Measurements from ENCODE around the gene DNM1L.

The DNM1L gene

GRCh38 chr12:32780071-32780470 lies 101.0 kb downstream of the DNM1L start:
- no peak for TF ChIP-seq CTCF (IDR thresholded peaks at IDR 0.05; ENCODE audit: low read depth, low read length, missing control alignments)
- no peak overlapping the region for H3K4me3 ChIP-seq (ENCODE audit: low read depth, low read length)
- no peak for DNase-seq (ENCODE audit: low read depth)

GRCh38 chr12:32783029-32783428 lies 103.9 kb downstream of the DNM1L start:
- no peak for TF ChIP-seq CTCF (IDR thresholded peaks at IDR 0.05; ENCODE audit: low read depth, low read length, missing control alignments)

GRCh38 chr12:32785557-32785956 lies 106.5 kb downstream of the DNM1L start:
- no peak for TF ChIP-seq CTCF (IDR thresholded peaks at IDR 0.05; ENCODE audit: low read depth, low read length, missing control alignments)
- H3K4me3 ChIP-seq (ENCODE audit: low read depth, low read length): no peak overlapping the region
- no peak for DNase-seq (ENCODE audit: low read depth)

More at GRCh38 chr12:32783029-32783428, 103.9 kb downstream of the DNM1L start:
- DNase-seq (ENCODE audit: low read depth): no peak
- H3K4me3 ChIP-seq (ENCODE audit: low read depth, low read length): no peak overlapping the region

GRCh38 chr12:32788405-32788804 lies 109.3 kb downstream of the DNM1L start:
- H3K4me3 ChIP-seq (ENCODE audit: low read depth, low read length): no peak overlapping the region
- no peak for TF ChIP-seq CTCF (IDR thresholded peaks at IDR 0.05; ENCODE audit: low read depth, low read length, missing control alignments)
- DNase-seq (ENCODE audit: low read depth): no peak

- no peak for TF ChIP-seq CTCF (IDR thresholded peaks at IDR 0.05; ENCODE audit: low read depth, low read length, missing control alignments)
- no peak overlapping the region for H3K4me3 ChIP-seq (ENCODE audit: low read depth, low read length)
- no peak for DNase-seq (ENCODE audit: low read depth)
Observed at GRCh38 chr12:32789446-32789845, 110.3 kb downstream of the DNM1L start.

- H3K4me3 ChIP-seq (ENCODE audit: low read depth, low read length): no peak overlapping the region
- no peak for TF ChIP-seq CTCF (IDR thresholded peaks at IDR 0.05; ENCODE audit: low read depth, low read length, missing control alignments)
- DNase-seq (ENCODE audit: low read depth): no peak
Observed at GRCh38 chr12:32789916-32790315, 110.8 kb downstream of the DNM1L start.

- no peak overlapping the region for H3K4me3 ChIP-seq (ENCODE audit: low read depth, low read length)
- no peak for TF ChIP-seq CTCF (IDR thresholded peaks at IDR 0.05; ENCODE audit: low read depth, low read length, missing control alignments)
- no peak for DNase-seq (ENCODE audit: low read depth)
Observed at GRCh38 chr12:32794281-32794680, 115.2 kb downstream of the DNM1L start.

Data from GM12864 (cell line).